ENCODE data around the gene LRP8. TPM values are rescaled to one million over a fixed set of nuclear protein-coding genes. Genes with fewer than 3 reads are reported as not detected.
"Not testable (repeated sequence)": the region's sequence is repeated elsewhere in the genome, so short reads cannot be mapped to it uniquely, and the experiment has no call there.

Gene LRP8
- total RNA-seq, 1 experiment from 2014 or later = 61.1 TPM

DNA sequence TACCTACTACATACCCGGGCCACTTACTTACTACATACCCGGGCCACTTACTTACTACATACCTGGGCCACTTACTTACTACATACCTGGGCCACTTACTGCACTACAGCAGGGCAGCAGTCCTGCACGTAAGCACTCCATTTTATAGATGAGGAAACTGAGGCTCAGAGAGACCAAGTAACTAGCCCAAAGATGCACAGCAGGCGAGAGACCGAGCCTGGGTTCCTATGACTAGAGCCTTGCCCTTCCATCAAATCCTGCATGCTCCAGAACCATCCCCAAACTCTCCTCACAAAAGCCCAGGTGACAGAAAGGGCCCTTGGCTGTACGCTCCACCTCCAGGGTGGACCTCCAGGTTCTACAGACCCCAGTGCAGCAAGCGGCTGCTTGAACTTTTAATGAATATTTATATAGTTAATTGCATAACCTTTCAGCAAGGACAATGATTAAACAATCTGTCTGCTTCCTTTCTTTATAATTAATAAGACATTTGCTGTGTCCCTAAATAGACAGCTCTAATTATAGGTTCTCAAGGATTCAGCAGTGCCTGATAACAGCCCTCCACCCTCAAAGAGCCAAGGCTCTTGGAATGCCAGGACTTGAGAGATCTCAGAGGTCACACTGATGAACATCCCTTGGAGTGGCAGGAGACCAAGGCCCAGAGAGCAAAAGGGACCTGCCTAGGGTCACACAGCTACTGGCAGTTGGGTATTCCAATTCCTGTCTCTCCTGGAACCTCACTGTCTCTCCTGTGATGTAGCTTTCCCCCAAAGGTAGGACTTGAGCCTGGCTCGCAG is 43.4 kb downstream of the LRP8 start:
- no peak for DNase-seq (ENCODE audit: low spot score)

DNA sequence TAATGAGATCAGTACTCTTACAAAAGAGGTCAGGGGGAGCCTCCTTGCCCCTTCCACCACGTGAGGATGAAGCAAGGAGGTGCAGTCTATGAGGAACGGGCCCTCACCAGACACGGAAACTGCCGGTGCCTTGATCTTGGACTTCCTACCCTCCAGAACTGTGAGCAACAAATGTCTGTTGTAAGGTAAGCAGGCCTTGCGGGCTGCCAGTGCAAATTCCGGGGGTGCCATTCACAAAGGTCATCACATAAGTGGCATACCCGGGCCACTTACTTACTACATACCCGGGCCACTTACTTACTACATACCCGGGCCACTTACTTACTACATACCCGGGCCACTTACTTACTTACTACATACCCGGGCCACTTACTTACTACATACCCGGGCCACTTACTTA is 44.7 kb downstream of the LRP8 start:
- not testable (repeated sequence) for DNase-seq (ENCODE audit: low spot score)

DNA sequence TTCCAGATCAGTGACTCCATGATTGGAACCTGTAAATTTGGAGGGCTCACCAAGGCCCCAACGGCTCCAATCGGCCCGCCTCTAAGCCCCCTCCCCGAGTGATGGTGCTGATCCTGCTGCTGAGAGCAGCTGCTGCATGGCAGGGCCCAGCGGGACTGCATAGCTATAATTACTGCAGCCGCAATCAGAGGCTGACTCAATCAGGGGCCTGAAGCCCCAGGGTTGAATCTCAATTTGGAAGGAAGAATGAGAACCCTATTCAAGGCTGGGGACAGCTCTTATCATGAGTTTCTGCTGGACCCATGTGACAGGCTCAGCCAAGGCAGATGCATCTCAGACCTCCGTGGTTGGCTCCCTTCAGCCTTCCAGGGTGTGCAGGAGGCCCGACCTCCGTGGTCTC is 46.7 kb downstream of the LRP8 start:
- DNase-seq (ENCODE audit: low spot score) = no peak

DNA sequence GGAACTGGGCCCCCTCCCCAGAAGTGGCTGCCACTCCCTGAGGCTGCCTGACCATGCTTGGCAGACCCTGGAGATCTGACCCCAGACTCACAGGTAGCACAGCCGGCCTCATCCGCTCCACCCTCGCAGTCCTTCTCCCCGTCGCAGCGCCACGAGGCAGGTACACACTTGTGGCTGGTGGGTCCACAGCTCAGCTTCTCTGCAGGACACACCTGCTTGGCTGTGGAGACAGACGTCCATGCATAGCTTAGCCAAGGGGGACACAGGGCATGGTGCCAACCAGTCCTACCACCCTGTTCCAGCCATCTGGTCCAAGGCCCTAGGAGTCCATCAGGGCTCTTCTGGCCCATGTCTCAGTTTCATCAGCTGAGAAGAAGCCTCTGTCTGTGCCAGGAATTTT is 47.4 kb downstream of the LRP8 start:
- DNase-seq (ENCODE audit: low spot score) = no peak

DNA sequence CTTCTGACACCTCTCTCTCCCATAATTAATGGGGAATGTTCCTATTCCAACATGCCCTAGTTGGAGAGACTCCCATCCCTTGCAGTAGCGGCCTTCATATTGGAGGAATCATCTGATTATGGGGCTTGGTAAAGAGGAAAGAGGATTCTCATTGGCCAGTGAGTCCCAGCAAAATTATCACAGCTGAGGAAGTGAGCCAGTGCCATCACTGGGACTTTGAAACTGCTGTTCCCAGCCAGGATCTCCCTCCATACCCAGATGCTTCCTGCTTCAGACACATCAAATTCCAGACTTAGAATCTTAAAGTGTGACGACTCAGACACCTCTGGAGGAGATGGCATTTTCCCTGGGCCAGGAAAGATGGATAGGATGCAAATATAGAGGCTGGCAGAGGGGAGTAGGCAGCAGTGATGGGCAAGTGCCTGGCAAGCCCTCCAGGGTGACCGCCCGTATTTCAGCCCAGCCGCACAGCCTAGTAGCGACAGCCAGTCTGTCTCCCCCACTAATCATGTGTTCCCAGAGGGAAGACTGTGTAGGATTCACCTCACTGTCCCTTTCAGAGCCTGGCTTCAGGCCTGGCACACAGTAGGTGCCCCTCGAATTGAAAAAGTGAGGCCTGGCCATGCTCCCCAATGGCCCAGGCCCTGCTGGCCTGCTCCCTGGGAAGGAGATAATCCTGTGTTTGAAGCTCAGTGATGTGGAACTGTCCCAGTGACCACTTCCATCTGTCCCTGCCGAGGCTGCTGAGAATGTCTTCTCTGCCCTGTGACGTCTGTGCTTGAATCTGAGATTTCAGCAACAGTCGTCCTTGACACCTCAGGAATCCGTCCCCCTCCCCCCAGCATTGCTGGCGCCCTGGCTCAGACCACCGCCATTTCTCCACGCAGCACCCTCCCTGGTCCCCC is 48.3 kb downstream of the LRP8 start:
- DNase-seq (ENCODE audit: low spot score) = no peak

DNA sequence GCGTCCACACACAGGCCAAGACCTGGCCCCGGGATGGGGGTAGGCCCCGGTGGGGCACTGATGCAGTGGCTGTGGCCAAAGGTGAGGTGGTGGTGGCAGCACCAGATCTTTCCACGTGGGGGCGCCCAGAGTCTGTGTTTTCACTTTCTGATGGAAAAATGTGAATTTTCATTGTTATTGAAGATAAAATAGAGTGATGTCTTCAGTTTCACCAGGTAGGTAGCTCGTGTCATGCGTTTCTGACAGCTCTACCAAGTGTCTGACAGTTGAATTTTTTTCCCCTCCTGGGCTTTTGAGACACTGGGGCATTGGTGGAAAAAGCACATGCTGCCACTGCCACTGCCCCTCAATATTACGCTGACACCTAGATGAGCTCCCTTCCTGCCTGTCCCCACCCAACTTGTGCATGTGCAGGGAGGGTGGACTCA is 49.6 kb downstream of the LRP8 start:
- no peak for DNase-seq (ENCODE audit: low spot score)

DNA sequence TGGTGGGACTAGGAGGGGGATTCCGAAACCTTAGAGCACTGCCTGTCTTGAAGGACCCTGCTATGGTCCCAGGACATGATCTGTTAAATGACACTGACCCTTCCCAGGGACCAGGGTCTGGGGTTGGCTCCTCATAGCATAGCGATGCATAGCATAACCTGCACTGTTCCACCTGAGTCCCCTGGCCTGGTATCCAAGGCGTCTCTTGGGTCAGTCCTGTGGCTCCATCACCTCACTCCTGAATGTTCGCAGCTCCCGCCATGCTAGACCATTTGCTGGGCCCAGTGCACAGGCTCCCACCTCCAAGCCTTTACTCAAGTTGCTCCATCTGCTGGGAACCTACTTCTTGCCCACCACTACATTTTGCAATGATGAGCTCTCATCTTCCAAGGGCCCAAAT is 50.5 kb downstream of the LRP8 start:
- no peak for DNase-seq (ENCODE audit: low spot score)

DNA sequence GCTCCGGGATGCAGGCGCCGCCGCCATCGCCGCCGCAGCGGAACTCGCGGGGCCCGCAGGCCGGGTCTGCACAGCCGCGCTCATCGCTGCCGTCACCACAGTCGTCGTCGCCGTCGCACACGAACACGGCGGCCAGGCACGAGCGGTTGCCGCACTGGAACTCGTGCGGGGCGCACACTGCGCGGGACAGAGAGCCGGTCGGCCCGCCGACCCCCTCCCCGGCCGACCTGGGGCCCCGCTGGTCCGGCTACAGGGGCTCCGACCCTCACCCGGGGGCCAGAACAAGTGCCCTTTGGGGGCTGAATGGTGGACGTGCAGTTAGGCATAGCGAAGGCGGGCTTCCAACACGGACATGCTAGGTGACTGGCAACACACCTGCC is 51.0 kb downstream of the LRP8 start:
- no peak for DNase-seq (ENCODE audit: low spot score)

DNA sequence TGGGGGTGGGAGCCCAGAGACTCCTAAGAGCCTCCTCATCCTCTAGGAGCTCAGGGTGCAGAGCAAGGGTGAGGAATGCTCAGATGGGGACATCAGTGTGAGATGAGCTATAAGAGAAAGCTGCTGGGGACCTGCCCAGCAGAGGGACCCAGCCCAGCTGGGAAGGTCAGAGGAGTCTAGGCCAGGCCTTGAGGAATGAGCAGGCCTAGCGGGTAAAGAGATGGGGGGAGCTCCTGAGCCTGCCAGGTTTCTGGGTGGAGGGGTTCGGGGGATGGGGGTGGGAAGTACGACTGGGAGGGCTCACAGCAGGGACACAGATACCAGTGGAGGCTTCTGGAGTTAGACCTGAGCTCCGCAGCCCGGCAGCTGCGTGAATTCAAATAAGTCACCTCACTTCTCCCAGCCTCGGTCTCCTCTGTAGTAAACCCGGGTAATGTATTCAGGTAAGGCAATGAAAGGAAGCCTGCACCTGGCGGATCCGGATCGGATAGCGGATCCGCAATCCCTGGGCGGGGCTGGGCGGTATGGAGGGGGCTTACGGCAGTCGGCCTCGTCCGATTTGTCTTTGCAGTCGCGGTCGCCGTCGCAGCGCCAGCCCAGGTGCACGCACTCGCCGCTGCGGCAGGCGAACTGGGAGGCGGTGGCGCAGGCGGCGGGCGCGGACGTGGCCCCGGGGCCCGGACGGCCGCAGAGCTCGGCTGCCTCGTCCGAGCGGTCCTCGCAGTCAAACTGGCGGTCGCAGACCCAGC is 51.5 kb downstream of the LRP8 start:
- DNase-seq (ENCODE audit: low spot score) = no peak

DNA sequence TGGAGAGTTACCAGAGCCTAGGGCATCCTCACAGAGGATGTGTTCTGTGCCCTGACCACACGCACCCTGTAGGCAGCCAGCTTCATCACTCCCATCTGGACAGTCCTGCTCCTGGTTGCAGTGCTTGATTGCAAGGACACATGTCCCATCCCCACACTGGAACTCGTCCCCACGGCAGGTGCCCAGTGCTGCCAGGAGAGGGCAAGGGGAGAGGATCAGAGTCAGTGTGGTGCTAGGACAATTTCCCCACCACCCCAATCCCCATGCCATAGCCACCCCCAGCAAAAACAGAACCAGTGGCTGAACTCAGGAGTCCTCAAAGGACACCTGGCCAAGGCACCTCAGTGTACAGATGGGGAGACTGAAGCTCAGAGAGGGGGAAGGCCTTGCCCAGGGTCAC is 52.3 kb downstream of the LRP8 start:
- no peak for DNase-seq (ENCODE audit: low spot score)

DNA sequence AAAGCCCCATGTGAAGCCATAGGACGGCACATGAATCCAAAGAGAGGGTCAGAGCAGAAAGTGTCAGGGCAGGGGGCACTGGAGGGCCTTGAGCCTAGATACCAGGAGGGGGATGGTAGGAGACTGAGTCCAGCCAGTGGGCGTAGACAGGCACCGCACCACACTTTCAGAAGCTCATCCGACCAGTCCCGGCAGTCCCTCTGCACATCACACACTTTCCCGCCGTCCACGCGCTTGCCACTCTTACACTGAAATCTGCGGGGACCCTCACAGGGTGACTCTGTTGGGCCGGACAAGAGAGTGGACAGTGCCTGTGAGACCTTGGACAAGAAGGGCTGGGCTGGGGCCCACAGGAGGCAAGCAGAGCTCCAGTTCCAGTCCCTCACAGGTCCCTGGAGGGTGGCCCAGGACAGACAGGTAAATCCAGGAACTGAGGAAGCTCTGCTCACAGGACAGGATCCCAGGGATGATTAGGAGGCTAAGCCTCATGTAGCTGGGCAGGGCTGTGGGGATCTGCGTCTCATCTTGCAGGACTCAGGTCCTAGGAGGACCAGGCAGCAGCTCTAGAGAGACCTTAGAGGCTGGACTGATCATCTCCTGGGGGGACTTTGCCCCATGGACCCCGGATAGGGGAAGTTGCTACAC is 53.2 kb downstream of the LRP8 start:
- DNase-seq (ENCODE audit: low spot score) = no peak

DNA sequence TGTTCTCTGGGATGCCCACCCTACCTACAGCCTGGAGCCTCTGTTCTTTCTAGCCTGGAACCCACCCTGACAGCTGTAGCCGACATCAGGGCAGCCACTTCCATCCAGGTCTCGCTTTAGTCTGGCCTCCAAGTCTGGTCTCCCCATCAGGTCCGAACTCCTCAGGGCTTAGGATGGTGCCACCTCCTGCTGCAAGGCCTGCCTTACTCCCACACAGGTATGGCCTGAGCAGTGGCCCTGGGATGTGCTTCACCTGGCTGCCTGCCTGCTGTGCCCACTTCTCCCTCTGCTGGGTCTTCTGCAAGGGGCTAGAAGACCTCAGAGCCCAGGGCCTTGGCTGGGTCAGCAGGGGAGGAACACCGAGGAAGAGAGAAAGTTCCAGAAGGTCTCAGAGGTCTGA is 53.8 kb downstream of the LRP8 start:
- no peak for DNase-seq (ENCODE audit: low spot score)

DNA sequence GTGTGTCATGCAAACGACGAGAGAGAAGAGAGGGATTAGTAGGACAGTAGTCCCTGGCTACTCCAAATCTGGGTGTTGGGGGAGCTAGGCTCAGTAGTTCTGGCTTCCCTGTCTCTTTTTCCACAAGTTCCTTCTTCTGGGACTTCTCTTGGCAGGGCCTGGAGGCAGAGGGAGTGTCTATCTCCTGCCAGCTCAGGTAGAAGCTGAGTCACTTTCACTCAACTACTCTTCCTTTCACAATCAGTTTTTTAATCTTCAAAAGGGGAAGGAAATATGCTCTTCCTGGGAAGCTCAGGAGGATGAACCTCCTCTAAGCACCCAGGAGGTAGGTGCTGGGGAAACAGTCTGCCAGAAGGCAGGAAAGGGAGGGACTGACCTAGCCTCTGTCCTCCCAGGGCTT is 54.3 kb downstream of the LRP8 start:
- DNase-seq (ENCODE audit: low spot score) = no peak

DNA sequence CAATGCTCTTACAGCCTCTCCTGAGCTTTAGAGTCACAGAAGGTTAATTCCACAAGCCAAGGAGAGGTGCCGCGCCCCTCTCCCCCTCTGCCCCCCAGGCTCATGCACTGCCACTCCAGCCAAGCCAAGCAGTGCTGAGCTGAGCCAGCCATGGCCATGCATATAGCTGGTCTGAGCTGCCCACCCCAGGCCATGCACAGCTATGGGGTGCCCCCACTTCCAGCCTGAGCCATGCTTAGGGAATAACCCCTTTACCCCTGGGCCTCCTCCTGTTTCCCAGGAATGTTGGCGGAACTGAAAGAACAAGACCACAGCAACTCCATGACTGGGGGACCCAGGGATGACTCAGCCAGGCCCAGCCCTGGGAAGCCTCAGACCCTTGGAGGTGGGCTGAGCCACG is 55.5 kb downstream of the LRP8 start:
- DNase-seq (ENCODE audit: low spot score) = no peak

DNA sequence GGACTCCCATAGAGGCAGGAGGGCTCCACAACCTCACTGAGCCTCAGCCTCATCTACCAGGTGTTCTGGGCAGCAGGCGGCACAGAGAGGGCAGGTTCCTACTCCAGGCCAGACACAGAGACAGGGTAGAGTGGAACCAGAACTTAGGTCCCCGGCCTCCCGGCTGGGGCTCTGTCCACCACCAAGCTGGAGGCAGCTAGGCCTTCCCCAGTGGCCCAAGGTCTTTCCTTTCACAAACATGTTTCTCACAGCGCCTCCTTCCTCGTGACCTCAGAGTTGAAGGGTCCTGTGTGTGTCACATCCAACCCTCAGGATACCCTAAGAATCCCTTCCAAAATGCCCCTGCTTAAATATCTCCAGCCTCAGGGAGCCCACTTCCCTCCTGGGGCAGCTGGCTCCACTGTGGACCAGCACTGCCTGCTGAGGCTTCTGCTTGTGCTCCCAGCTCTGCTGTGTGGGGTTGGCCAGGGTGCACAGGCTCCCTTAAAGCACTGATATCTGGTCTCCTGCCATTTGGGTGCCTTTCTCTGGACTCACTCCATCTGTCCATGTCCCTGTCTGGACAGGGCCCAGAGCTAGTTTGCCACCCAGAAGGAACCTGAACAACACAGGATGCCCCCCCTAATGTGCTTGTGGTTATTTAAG is 56.3 kb downstream of the LRP8 start:
- DNase-seq (ENCODE audit: low spot score) = no peak

DNA sequence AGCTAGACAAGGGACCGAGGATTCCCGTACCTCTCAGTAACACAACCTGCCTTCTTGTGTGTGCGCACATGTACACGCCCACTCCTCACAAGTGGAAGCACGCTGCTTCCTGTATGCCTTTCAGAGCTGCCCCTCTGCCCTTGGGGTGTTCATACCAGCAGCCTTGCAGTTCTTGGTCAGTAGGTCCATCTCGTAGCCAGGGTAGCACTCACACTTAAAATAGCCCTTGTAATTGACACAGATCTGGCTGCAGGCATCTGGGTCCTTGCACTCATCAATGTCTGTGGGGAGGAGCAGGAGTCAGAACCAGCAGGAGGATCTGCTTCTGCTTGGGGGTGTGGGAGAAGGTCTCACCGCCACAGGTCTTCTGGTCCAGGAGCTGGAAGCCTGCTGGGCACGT is 57.0 kb downstream of the LRP8 start:
- DNase-seq (ENCODE audit: low spot score) = no peak

DNA sequence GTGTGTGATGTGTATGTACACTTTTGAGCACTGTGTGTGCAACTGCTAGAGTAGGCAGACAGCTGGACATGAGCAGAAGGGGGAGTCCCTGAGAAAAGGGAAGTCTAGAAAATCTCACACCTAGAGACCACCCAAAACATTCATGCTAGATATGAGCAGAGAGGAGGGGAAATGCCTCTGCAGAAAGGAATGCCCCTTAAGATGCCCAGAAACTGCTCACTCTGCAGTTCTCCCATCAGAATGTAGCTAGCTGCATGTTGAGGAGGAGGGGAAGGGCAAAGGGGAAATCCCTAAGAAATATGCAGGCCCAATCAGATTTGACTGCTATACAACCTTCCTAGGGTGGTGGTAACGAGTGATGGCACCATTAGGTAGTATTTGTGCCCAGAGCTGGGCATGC is 57.8 kb downstream of the LRP8 start:
- no peak for DNase-seq (ENCODE audit: low spot score)

DNA sequence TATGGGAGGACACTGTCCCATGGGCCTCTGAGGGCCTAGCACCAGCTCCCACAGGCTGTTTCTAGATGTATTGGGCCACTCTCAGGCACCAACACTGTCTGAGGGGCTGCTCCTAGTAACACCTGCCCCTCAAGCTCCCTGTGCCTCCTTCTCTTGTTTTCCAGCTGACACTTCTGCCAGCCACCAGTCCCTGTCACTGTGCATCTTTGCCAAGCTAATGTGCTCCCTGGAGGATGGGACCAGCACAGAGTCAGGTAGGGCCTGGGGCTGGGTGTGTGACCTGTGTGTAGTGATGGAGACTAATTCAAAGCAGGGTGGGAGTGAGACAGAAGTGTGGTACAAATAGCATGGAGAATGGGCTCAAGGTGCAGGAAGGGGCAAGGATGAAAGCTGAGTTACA is 60.1 kb downstream of the LRP8 start:
- DNase-seq (ENCODE audit: low spot score) = no peak

DNA sequence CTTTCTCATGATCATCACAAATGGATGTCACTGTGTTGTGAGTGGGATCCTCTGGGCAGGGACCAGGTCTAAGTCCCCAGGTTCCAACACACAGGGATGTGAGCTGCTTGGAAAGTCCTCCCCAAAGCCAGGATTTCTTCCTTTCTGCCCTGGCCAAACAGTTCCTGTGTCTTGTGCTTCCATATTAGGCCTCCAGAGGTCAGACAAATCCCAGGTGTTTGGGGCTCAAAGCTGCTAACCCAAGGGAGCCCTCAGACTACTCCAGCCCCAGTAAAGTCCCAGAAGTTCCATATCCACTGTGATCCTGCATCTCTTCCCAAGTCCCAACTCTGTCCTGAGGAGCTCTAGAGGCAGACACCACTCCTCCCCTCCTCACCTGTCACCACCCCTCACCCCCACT is 61.8 kb downstream of the LRP8 start:
- DNase-seq (ENCODE audit: low spot score) = no peak

DNA sequence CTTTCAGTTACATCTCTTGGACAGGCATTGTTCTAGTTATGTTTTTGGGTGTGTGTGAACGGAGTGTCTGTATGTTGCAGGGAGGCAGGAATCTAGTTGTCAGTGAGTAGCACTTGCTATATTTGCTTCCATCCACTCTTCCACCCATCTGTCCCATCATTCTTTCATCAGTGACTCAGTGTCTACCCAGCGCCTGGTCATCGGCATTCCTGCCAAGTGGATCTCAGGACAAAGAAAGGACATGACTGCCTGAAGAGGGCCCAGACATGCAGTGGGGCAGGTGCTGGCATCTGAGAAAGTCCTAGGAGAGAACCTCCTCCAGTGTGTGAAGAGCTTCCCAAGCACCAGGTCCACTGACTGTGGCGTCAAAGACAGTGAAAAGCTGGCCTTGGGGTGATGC is 62.3 kb downstream of the LRP8 start:
- DNase-seq (ENCODE audit: low spot score) = no peak

DNA sequence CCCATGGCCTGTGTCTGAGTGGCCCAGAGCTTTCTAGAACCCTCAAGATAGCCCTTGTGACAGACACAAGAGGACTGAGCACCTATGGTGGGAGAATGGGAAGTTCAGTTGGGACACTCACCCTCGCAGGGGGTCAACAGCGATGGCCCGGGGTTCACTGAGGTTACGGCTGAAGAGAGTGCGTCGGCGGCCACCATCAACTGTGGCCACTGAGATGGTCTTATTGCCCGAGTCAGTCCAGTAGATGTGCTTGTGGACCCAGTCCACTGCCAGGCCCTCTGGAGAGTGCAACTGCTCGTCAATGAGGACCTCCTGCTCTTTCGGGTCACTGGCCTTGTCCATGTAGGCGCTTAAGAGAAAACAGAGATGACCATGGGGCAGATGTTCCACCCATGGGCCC is 63.8 kb downstream of the LRP8 start:
- DNase-seq (ENCODE audit: low spot score) = no peak

Data from H4 (cell line).